Measurements from ENCODE around the gene COL3A1. TPM values are rescaled to one million over a fixed set of nuclear protein-coding genes. Genes with fewer than 3 reads are reported as not detected.

The COL3A1 gene
- total RNA-seq, 1 donor from 2014 or later: not detected

GRCh38 chr2:188966728-188967440 lies 7.3 kb upstream of the COL3A1 start:
- no peaks in the 10 kb centered on the region for H3K9me3 Mint-ChIP-seq (ENCODE audit: unreplicated experiment)
- no peaks in the 10 kb centered on the region for H3K27me3 Mint-ChIP-seq (ENCODE audit: unreplicated experiment)
- H3K4me1 Mint-ChIP-seq (ENCODE audit: low read depth, unreplicated experiment): peaks cover 3% of the 10 kb centered on the region

GRCh38 chr2:188969236-188969635 lies 4.9 kb upstream of the COL3A1 start:
- Mint-ChIP-seq H3K4me1 (ENCODE audit: low read depth, unreplicated experiment) (peaks cover 3% of the 10 kb centered on the region), H3K27me3 (ENCODE audit: unreplicated experiment) (no peaks in the 10 kb centered on the region), H3K4me3 (ENCODE audit: unreplicated experiment) (no peak overlapping the region), H3K9me3 (ENCODE audit: unreplicated experiment) (no peaks in the 10 kb centered on the region), H3K36me3 (ENCODE audit: unreplicated experiment) (no peaks in the 10 kb centered on the region), H3K27ac (ENCODE audit: unreplicated experiment) (no peak overlapping the region)
- no peak for DNase-seq
- TF ChIP-seq CTCF (IDR thresholded peaks at IDR 0.05; ENCODE audit: partially characterized antibody, unreplicated experiment): no peak

More at GRCh38 chr2:188966728-188967440, 7.3 kb upstream of the COL3A1 start:
- no peaks in the 10 kb centered on the region for H3K36me3 Mint-ChIP-seq (ENCODE audit: unreplicated experiment)
- no peak for TF ChIP-seq CTCF (IDR thresholded peaks at IDR 0.05; ENCODE audit: partially characterized antibody, unreplicated experiment)
- H3K27ac Mint-ChIP-seq (ENCODE audit: unreplicated experiment): no peak overlapping the region
- H3K4me3 Mint-ChIP-seq (ENCODE audit: unreplicated experiment): no peak overlapping the region
- no peak for DNase-seq

- no peak overlapping the region for H3K4me3 Mint-ChIP-seq (ENCODE audit: unreplicated experiment)
Observed at GRCh38 chr2:188969651-188970050, 4.5 kb upstream of the COL3A1 start.

GRCh38 chr2:188970211-188970610 lies 4.0 kb upstream of the COL3A1 start:
- no peak overlapping the region for H3K27ac Mint-ChIP-seq (ENCODE audit: unreplicated experiment)
- no peaks in the 10 kb centered on the region for H3K27me3 Mint-ChIP-seq (ENCODE audit: unreplicated experiment)
- peaks cover 3% of the 10 kb centered on the region for H3K4me1 Mint-ChIP-seq (ENCODE audit: low read depth, unreplicated experiment)
- H3K4me3 Mint-ChIP-seq (ENCODE audit: unreplicated experiment): no peak overlapping the region
- H3K36me3 Mint-ChIP-seq (ENCODE audit: unreplicated experiment): no peaks in the 10 kb centered on the region
- TF ChIP-seq CTCF (IDR thresholded peaks at IDR 0.05; ENCODE audit: partially characterized antibody, unreplicated experiment): no peak
- no peaks in the 10 kb centered on the region for H3K9me3 Mint-ChIP-seq (ENCODE audit: unreplicated experiment)
- no peak for DNase-seq

More at GRCh38 chr2:188969651-188970050, 4.5 kb upstream of the COL3A1 start:
- peaks cover 3% of the 10 kb centered on the region for H3K4me1 Mint-ChIP-seq (ENCODE audit: low read depth, unreplicated experiment)
- TF ChIP-seq CTCF (IDR thresholded peaks at IDR 0.05; ENCODE audit: partially characterized antibody, unreplicated experiment): no peak
- H3K36me3 Mint-ChIP-seq (ENCODE audit: unreplicated experiment): no peaks in the 10 kb centered on the region
- no peaks in the 10 kb centered on the region for H3K27me3 Mint-ChIP-seq (ENCODE audit: unreplicated experiment)
- H3K9me3 Mint-ChIP-seq (ENCODE audit: unreplicated experiment): no peaks in the 10 kb centered on the region
- no peak overlapping the region for H3K27ac Mint-ChIP-seq (ENCODE audit: unreplicated experiment)
- DNase-seq: no peak

GRCh38 chr2:188971432-188971861 lies 2.7 kb upstream of the COL3A1 start:
- no peaks in the 10 kb centered on the region for H3K36me3 Mint-ChIP-seq (ENCODE audit: unreplicated experiment)
- no peak for DNase-seq
- no peak overlapping the region for H3K4me3 Mint-ChIP-seq (ENCODE audit: unreplicated experiment)
- H3K27ac Mint-ChIP-seq (ENCODE audit: unreplicated experiment): no peak overlapping the region
- TF ChIP-seq CTCF (IDR thresholded peaks at IDR 0.05; ENCODE audit: partially characterized antibody, unreplicated experiment): no peak
- H3K9me3 Mint-ChIP-seq (ENCODE audit: unreplicated experiment): no peaks in the 10 kb centered on the region
- H3K27me3 Mint-ChIP-seq (ENCODE audit: unreplicated experiment): no peaks in the 10 kb centered on the region
- peaks cover 3% of the 10 kb centered on the region for H3K4me1 Mint-ChIP-seq (ENCODE audit: low read depth, unreplicated experiment)
